GM21723 (cell line): ENCODE measurements around the gene NOTUM.

ENCODE experiments used
- ATAC-seq: cut with Tn5 transposase; IDR thresholded peaks from one replicate; pipeline ENCODE4 v1.9.1; 2021; ENCODE audit warnings: mild to moderate bottlenecking, moderate library complexity; ENCODE audit not compliant: unreplicated experiment

Gene NOTUM

DNA sequence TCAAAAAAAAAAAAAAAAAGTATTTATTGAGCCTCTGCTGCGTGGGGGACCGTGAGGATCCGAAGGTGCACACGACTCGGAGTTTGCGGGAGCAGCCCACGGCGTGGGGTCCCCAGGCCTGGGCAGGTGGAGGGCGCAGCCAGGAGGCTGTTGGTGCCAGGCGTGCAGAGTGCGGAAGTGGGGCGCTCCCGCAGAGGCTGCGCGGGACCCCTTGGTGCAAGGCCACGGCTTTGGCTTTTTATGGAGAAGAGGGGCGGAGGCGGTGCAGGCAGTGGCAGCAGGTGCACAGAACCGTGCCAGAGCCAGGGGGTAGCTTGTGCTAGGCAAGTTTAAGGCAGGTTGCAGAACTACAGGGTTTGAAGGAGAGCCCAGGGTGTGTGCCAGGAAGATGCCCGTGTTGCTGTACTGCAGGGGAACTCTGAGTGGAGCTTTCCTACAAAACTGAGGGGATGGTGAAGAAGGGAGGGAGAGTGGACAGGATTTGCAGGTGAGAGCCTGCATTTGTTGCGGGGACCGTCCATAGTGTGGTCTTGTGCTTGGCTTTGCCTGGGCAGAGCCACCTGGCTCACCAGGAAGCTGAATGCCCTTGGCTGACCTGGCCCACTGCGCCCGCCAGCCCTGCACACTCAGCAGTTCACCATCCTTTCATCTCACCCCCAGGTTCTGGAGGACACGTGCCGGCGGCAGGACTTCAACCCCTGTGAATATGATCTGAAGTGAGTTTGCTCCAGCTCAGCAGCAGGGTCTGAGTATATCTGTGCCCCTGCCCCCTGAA lies 17.7 kb upstream of the NOTUM start:
- no peak for ATAC-seq

GRCh38 chr17:81977211-81977808 lies 16.3 kb upstream of the NOTUM start, which contains the start of gene ASPSCR1:
TSS of gene ASPSCR1 (plus strand) at chr17:81977629. CDS start at chr17:81977647, 18 bp downstream.
- ATAC-seq, result peak; percentile 79

DNA sequence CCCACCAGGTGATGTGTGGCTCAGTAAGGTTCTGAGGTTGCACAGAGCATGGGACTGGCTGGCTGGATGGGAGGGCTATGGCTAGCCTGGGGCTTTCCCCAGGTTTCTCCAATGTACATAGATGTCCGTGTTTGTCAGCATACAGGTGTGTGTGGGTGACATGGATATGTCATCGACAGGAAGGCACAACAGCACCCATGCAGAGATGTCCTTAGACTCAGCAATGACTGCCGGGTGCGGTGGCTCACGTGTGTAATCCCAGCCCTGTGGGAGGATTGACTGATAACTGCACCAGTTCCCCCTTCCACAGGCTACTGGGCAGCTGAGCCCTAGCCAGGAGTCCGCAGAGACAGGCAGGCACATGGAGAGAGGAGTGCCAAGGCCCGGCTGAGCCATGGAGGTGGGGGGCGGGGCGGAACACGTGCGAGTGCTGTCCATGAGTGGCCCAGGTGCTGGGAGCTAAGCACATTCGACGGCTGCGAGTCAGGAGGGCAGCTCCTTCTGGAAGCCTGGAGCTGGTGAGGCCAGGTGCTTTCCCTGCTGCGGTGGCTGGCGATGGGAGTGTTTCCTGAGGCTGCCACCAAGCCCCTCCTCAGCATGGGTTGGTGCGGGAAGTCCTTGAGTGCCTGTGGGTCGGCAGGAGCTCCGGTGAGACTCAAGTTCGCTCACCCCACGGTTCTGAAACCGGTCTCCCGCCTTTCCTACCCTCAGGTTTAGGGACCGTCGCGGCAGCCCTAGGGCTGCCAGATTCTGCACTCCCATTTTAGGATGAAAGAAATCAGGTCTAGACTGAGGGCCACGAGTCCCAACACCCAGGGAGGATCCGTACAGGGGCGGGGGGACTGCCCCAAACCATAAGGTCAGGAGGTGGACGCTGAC lies 15.6 kb upstream of the NOTUM start:
- ATAC-seq, result peak; percentile 5

DNA sequence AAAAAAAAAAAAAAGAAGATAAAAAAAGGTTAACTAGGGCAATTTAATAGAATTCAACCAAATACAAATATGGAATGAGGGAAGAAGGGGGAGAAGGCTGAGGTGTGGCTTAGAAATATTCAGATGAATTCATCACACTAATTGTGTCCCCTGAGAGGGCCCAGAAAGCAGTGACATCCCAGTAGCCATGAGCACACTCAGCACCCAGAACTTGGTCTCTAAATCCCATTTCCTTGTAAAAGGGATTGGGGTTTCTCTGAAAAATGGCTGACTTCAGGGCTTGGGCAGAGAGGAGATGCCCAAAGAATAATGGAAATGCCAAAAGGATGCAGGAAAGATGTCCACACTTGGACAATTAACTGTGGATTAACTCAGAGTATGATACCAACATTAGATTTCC lies 12.4 kb upstream of the NOTUM start:
- ATAC-seq, result no peak

GRCh38 chr17:81968850-81969812 lies 8.1 kb upstream of the NOTUM start:
- no peak for ATAC-seq

DNA sequence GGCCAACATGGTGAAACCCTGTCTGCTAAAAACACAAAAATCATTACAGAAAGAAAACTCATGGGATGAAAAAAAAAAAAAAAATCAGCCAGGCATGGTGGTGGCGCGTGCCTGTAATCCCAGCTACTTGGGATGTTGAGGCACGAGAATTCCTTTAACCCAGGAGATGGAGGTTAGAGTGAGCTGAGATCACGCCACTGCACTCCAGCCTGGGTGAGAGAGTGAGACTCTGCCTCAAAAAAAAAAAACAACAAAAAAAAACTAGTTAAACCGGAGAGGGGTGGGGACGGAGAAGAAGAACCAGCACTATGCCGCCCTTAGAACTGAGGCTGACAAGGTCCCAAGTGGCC lies 7.4 kb upstream of the NOTUM start:
- ATAC-seq, result no peak

DNA sequence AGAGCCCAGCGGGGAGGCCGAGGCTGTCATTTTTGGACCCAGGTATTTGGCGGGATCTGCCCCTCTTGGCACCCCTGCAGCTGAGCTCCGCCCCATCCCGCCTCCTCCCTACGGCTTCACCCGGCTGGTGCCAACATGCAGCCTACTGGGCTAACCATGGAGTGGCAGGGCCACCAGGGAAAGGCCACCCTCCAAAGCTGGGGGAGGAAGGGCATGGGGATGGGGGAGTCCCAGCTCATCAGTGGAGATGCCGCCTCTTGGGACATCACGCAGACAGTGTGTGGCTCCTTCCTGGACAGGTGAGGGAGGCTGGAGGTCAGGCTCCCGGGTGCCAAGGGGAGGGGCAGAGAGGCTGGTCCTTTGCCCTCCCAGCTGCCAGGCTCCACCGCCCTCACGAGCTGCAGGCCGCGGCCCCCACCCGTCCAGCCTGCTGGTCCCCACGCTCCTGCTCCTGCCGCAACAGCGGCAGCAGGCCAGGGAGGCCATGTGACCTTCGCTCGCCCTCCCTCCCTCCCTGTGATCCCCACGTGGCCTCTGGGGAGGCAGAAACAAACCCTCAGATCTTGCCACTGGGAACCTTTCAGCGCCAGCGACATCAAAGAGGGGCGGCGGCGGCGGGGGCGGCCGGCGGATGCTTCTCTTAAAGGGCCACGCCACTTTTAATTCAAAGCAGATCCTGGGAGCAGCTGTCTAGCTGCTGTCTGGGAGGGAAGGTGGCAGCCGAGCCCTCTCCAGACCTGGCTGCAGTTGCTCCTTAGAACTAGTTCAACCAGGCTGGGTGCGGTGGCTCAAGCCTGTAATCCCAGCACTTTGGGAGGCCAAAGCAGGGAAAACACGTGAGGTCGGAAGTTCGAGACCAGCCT lies 6.8 kb upstream of the NOTUM start:
- ATAC-seq, result peak; percentile 67

DNA sequence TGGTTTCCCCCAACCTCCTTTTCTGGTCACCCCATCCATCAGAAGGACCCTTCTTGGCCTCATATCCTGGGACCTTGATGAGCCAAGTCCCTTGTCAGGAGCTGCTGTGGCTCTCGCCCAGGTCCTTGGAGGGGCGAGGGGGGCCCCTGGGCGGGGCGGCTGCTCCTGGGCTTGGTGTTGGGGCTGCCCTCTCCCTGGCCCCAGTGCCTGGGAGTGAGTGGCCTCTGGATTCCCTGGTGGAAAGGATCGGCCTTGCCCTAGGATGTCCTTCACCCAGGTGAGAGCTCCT lies 6.2 kb upstream of the NOTUM start:
- no peak for ATAC-seq

- ATAC-seq, result no peak
Measured at GRCh38 chr17:81966343-81967243, 5.6 kb upstream of the NOTUM start.

- ATAC-seq, result no peak
Measured at GRCh38 chr17:81964081-81964849, 3.3 kb upstream of the NOTUM start.

DNA sequence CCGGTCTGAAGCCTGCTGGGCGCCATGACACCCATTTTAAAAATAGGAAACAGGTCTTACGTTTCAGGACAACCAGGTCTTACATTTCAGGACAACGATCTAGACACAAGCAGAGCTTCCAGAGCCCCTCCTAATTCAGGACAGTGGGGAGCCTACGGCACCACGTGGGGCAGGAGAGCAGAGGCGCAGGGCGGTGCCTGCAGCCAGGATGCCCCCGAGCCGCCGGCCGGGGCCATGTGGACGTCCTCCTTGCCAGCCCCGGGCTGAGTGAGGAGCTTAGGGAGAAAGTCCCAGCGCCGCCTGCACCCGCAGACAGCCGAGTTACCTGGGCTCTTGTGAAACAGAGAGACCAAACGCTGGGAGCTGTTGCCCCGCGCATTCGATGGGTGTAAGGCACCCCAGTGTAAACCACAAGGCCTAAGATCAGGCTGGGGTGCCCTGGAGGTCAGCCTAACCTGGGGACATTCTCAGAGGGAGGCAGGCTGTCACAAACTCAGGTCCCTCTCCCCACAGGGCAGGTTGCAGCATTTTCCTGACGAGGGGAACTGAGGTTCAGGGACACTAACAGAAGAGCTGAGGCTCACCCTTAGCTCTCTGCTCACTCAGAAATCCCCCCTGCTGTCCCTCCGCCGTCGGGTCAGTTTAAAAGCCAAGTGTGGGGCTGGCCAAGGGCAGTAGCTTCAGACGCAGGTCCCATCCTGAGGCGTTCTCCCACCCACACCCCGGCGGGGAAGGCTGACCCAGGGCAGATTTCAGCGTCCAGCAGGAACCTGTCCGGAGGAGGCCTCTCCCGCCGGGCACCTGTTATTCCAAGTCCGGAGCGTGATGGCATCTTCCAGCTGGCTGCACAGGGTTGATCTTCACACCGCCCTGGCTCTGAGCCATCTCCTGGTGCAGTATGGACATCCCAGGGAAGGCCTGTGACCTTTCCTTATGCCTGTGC lies 1.8 kb upstream of the NOTUM start:
- no peak for ATAC-seq

GRCh38 chr17:81961521-81962498 lies 823 bp upstream of the NOTUM start:
- no peak for ATAC-seq

DNA sequence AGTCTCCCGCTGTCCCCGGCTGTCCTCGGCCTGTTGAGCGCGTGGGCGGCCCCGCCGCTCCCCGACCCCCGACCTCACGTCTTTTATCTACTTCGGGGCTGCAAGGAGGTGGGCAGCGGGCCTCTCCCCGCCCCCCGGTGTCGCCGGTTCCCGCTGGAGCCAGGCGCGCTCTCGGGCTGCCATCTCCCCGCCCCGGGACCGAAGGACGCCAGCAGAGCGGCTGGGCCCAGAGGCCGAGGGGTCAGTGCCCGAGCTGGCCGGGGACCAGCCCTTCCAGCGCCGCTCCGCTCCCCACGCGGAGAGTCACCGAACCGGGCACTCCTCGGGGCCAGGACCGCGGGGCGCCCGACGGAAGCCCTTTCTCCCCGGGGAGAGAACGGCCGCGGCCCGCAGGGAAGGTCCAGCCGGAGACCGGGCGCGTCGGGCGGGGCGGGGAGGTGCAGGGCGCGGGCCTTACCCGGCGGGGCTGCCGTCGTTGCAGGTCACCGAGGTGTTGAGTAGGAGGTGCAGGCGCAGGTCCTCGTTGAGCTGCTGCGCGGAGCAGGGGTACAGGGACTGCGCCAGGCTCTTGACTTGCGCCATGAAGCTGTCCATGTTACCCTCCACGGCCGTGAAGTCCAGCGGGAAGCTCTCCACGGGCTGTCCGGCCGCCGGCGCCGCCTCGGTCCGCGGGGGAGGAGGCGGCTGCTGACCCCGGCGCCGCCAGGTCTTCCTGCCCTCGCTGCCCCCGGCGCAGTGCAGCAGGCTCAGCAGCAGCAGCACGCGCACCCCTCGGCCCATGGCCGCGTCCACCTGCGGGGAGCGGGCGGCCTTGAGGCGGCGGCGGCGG lies 643 bp downstream of the NOTUM start:
- ATAC-seq, result no peak

GRCh38 chr17:81959362-81960129 lies 1.4 kb downstream of the NOTUM start:
- peak; percentile 61 for ATAC-seq
